HepG2 (cell line): ENCODE data around the gene DESI2. TPM values are rescaled to one million over a fixed set of nuclear protein-coding genes. Genes with fewer than 3 reads are reported as not detected.

Experiments used
- ATAC-seq: fragments of 200-7000 bp; cut with Tn5 transposase; 3 replicates; pipeline ENCODE4 v1.9.1; 2020; ENCODE audit warnings: mild to moderate bottlenecking, moderate library complexity
- BruUV-seq: library from RNA; stranded (reverse); fragments of 400-500 nt; replicated peaks from 2 replicates; lab custom pipeline; 2021; lab: Mats Ljungman, UMichigan
- CTCF ChIA-PET: fragments of 300-600 bp; formaldehyde crosslinking; extraction: SDS; loops from one replicate; lab custom pipeline; 2021; ENCODE audit warnings: low total read pairs, inconsistent platforms, low intra/inter-chr PET ratio; lab: Yijun Ruan, JAX
- POLR2A ChIA-PET: fragments of 350-600 bp; sonication (Branson Sonifier 250); formaldehyde crosslinking; loops from one replicate; lab custom pipeline; 2020; ENCODE audit warnings: antibody characterized with exemption, inconsistent platforms; lab: Yijun Ruan, JAX
- DNase-seq: peaks from one replicate; pipeline ENCODE4 v3.0.0-alpha.2; 2015; ENCODE audit warnings: low spot score
- FAIRE-seq: peaks from 3 replicates; lab custom pipeline; 2011; peaks lifted over from hg19 to GRCh38; lab: Jason Lieb, UNC
- H2AFZ ChIP-seq: one replicate; pipeline ENCODE4 v1.6.1; 2011; ENCODE audit warnings: low read length, inconsistent platforms
- H3K27ac ChIP-seq: fragments of 300-600 bp; 3 replicates; pipeline ENCODE4 v1.8.0; 2011; ENCODE audit warnings: mixed run types, mild to moderate bottlenecking, mixed read lengths, low read length, inconsistent platforms; ENCODE audit not compliant: insufficient read depth; ENCODE audit errors: extremely low read length
- H3K27me3 ChIP-seq, 2 experiments: fragments of 200-600 bp in 1 of 2; 2 replicates in 1 of 2; 3 replicates in 1 of 2; pipeline versions ENCODE4 v1.6.0 to v1.8.0; 2011; ENCODE audit warnings: low read length in 2 of 2, mild to moderate bottlenecking in 2 of 2, moderate library complexity in 2 of 2, inconsistent platforms in 1 of 2; ENCODE audit not compliant: insufficient read depth in 2 of 2, control insufficient read depth in 1 of 2
- H3K36me3 ChIP-seq, 2 experiments: fragments of 200-600 bp in 1 of 2; replicated peaks in 1 of 2; 2 replicates in 1 of 2; 3 replicates in 1 of 2; pipeline versions ENCODE4 v1.5.1 to v1.8.0; 2011; ENCODE audit warnings: low read length in 2 of 2, inconsistent platforms in 1 of 2; ENCODE audit not compliant: insufficient read depth in 2 of 2, control insufficient read depth in 1 of 2
- H3K4me1 ChIP-seq: 2 replicates; pipeline ENCODE4 v1.5.1; 2012; ENCODE audit warnings: low read length, inconsistent platforms; ENCODE audit not compliant: insufficient read depth
- H3K4me2 ChIP-seq: 2 replicates; pipeline ENCODE4 v1.6.0; 2011; ENCODE audit warnings: low read depth, low read length, inconsistent platforms
- H3K4me3 ChIP-seq, 3 experiments: fragments of 200-600 bp in 1 of 3; sonication (generic), shearing (Covaris generic) in 1 of 3; replicated peaks in 1 of 3; 2 replicates each; pipeline ENCODE4 v1.5.1; 2011 to 2016; ENCODE audit warnings: low read length in 3 of 3, inconsistent platforms in 2 of 3, low read depth in 2 of 3, mild to moderate bottlenecking in 2 of 3, control low read depth in 1 of 3, mixed read lengths in 1 of 3; ENCODE audit not compliant: insufficient read depth in 1 of 3
- H3K79me2 ChIP-seq: one replicate; pipeline ENCODE4 v1.6.1; 2011; ENCODE audit warnings: low read length, inconsistent platforms; ENCODE audit not compliant: insufficient read depth
- H3K9ac ChIP-seq: 2 replicates; pipeline ENCODE4 v1.6.0; 2011; ENCODE audit warnings: mild to moderate bottlenecking, low read depth, low read length, inconsistent platforms; ENCODE audit not compliant: insufficient read depth
- H3K9me3 ChIP-seq: 2 replicates; pipeline ENCODE4 v1.5.1; 2012; ENCODE audit warnings: mild to moderate bottlenecking, low read length
- H4K20me1 ChIP-seq: 2 replicates; pipeline ENCODE4 v1.6.0; 2011; ENCODE audit warnings: inconsistent platforms, mild to moderate bottlenecking, low read length, moderate library complexity; ENCODE audit not compliant: insufficient read depth
- EP300 ChIP-seq, 3 experiments: sonication (generic) in 1 of 3; formaldehyde crosslinking in 1 of 3; IDR thresholded peaks; 2 replicates each; pipeline versions ENCODE4 v1.5.1 to v1.6.1; 2011 to 2020; ENCODE audit warnings: low read depth in 2 of 3, low read length in 2 of 3, borderline replicate concordance in 1 of 3, improper control_type of control experiment in 1 of 3, mild to moderate bottlenecking in 1 of 3, missing genetic modification reagents in 1 of 3, moderate library complexity in 1 of 3
- FOXO1 ChIP-seq: sonication (generic); formaldehyde crosslinking; IDR thresholded peaks from 2 replicates; pipeline ENCODE4 v1.4.0; 2020; ENCODE audit warnings: missing genetic modification reagents
- MAZ ChIP-seq, 2 experiments: sonication (generic) in 1 of 2; formaldehyde crosslinking in 1 of 2; IDR thresholded peaks; 2 replicates each; pipeline versions ENCODE4 v1.5.0 to v1.6.1; 2012 to 2020; ENCODE audit warnings: low read depth in 2 of 2, mild to moderate bottlenecking in 2 of 2, borderline replicate concordance in 1 of 2, improper control_type of control experiment in 1 of 2, low read length in 1 of 2, missing genetic modification reagents in 1 of 2, moderate library complexity in 1 of 2
- RCOR2 ChIP-seq: IDR thresholded peaks from 2 replicates; pipeline ENCODE4 v1.6.1; 2016; ENCODE audit warnings: missing biosample characterization, missing genetic modification reagents
- ZNF143 ChIP-seq: sonication (generic); formaldehyde crosslinking; IDR thresholded peaks from 2 replicates; pipeline ENCODE4 v1.4.0; 2020; ENCODE audit warnings: missing genetic modification reagents
- ZNF570 ChIP-seq: sonication (generic); formaldehyde crosslinking; IDR thresholded peaks from 2 replicates; pipeline ENCODE4 v1.4.0; 2020; ENCODE audit warnings: mild to moderate bottlenecking, missing genetic modification reagents, borderline replicate concordance
- ZNF775 ChIP-seq: sonication (generic); formaldehyde crosslinking; IDR thresholded peaks from 2 replicates; pipeline ENCODE4 v1.4.0; 2020; ENCODE audit warnings: missing genetic modification reagents, mild to moderate bottlenecking, moderate library complexity, borderline replicate concordance
- ZNF777 ChIP-seq: sonication (generic); formaldehyde crosslinking; IDR thresholded peaks from 2 replicates; pipeline ENCODE4 v1.4.0; 2020; ENCODE audit warnings: missing genetic modification reagents
- ZSCAN31 ChIP-seq: sonication (generic); formaldehyde crosslinking; IDR thresholded peaks from 2 replicates; pipeline ENCODE4 v1.5.0; 2020; ENCODE audit warnings: low read depth, mild to moderate bottlenecking, missing genetic modification reagents
- ZSCAN5A ChIP-seq: sonication (generic); formaldehyde crosslinking; IDR thresholded peaks from 2 replicates; pipeline ENCODE4 v1.8.0; 2022; ENCODE audit warnings: mild to moderate bottlenecking, missing genetic modification reagents, borderline replicate concordance
- ZXDC ChIP-seq: sonication (generic); formaldehyde crosslinking; IDR thresholded peaks from 2 replicates; pipeline ENCODE4 v1.5.0; 2020; ENCODE audit warnings: mild to moderate bottlenecking, missing genetic modification reagents
- WGBS: methylation state at CpG from one replicate; pipeline ENCODE4 v1.1.6; 2017; ENCODE audit warnings: low lambda C conversion rate; 5-methylcytosine and 5-hydroxymethylcytosine counted together
- in situ Hi-C: cut with HindIII; loops from 2 replicates; pipeline ENCODE4 v1.10.0; 2017; ENCODE audit warnings: low pct_unique_long_range_greater_than_20kb; ENCODE audit not compliant: extremely low pct_ligation_motif_present
- intact Hi-C: fragments of 100-400 bp; cut with micrococcal nuclease; formaldehyde crosslinking; loops from one replicate; pipeline ENCODE4 v1.10.0; 2022; ENCODE audit not compliant: unreplicated experiment
- polyA plus RNA-seq, 8 experiments: library from polyadenylated mRNA; depleted of rRNA in 3 of 8; stranded (reverse) in 7 of 8; unstranded in 1 of 8; fragments of >200 nt; fragmentation: Illumina TruSeq in 4 of 8; extraction: Trizol in 4 of 8; gene quantifications; 2 replicates each; pipeline versions ENCODE4 v1.2.1 to v1.2.3, GENCODE V29; 2011 to 2016; ENCODE audit warnings: low read depth in 4 of 8, missing spikeins in 1 of 8, mixed read lengths in 1 of 8; ENCODE audit not compliant: insufficient read depth in 1 of 8
- total RNA-seq, 5 experiments: library from RNA; depleted of rRNA; stranded (reverse); fragments of >200 nt; fragmentation: Illumina TruSeq; extraction: Trizol; gene quantifications; 2 replicates each; pipeline ENCODE4 v1.2.3, GENCODE V29; 2016; ENCODE audit warnings: low read depth in 1 of 5
- TF ChIP-seq, protein P1 (sequence below): sonication (generic); formaldehyde crosslinking; IDR thresholded peaks from 2 replicates; pipeline ENCODE4 v1.5.0; 2020; ENCODE audit warnings: missing genetic modification reagents
- TF ChIP-seq, protein P2 (sequence below): sonication (generic); formaldehyde crosslinking; IDR thresholded peaks from 2 replicates; pipeline ENCODE4 v1.8.1; 2023; ENCODE audit warnings: missing genetic modification reagents, inconsistent platforms, borderline replicate concordance

DESI2 gene
- total and polyA plus RNA-seq, 2 of the 13 experiments (the other 11 are each of a cell fraction or from before 2014, with no cell fraction given): 23.1 to 42.2 TPM

DNA sequence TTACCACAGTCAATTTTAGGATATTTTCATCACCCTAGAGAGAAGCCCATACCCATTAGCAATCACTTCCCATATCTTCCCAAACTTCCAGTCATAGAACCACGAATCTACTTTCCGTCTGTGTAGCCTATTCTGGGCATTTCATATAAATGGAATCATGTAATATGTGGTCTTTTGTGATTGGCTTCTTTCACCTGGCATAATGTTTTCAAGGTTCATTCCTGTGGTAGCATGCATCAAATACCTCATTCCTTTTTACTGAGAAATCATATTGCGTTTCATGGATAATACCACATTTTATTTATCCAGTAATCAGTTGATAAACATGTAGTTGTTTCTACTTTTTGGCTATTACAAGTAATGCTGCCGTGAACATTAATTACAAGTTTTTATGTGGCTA, 21.5 kb downstream of the DESI2 start:
- no peaks in the 10 kb centered on the region for H3K27me3 ChIP-seq
- ATAC-seq (no peak), FAIRE-seq (no peak), DNase-seq (no peak)
- H3K27ac ChIP-seq: no peak overlapping the region
- H2AFZ ChIP-seq: no peak overlapping the region
- H4K20me1 ChIP-seq: no peaks in the 10 kb centered on the region
- no peaks in the 10 kb centered on the region for H3K4me1 ChIP-seq
- H3K4me2 ChIP-seq: no peak overlapping the region
- no peak for TF ChIP-seq ZNF777 (CRISPR knock-in tag)
- TF ChIP-seq FOXO1: no peak
- no peak for TF ChIP-seq MAZ (IDR thresholded peaks at IDR 0.05; ENCODE audit: borderline replicate concordance, low read depth, low read length)
- no peak for TF ChIP-seq MAZ (CRISPR knock-in tag; IDR thresholded peaks at IDR 0.05; ENCODE audit: low read depth)
- TF ChIP-seq ZNF570: no peak
- TF ChIP-seq, protein P1, sequence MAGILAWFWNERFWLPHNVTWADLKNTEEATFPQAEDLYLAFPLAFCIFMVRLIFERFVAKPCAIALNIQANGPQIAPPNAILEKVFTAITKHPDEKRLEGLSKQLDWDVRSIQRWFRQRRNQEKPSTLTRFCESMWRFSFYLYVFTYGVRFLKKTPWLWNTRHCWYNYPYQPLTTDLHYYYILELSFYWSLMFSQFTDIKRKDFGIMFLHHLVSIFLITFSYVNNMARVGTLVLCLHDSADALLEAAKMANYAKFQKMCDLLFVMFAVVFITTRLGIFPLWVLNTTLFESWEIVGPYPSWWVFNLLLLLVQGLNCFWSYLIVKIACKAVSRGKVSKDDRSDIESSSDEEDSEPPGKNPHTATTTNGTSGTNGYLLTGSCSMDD (CRISPR knock-in tag): no peak
- no peak for TF ChIP-seq RCOR2 (CRISPR knock-in tag)
- TF ChIP-seq ZXDC (CRISPR knock-in tag): no peak
- TF ChIP-seq, protein P2, sequence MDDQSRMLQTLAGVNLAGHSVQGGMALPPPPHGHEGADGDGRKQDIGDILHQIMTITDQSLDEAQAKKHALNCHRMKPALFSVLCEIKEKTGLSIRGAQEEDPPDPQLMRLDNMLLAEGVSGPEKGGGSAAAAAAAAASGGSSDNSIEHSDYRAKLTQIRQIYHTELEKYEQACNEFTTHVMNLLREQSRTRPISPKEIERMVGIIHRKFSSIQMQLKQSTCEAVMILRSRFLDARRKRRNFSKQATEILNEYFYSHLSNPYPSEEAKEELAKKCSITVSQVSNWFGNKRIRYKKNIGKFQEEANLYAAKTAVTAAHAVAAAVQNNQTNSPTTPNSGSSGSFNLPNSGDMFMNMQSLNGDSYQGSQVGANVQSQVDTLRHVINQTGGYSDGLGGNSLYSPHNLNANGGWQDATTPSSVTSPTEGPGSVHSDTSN: no peak
- no peak for TF ChIP-seq ZSCAN31 (CRISPR knock-in tag)
- TF ChIP-seq ZSCAN5A: no peak
- no peak for TF ChIP-seq EP300 (IDR thresholded peaks at IDR 0.05; ENCODE audit: low read depth in 2 of 2, low read length in 2 of 2)
- no peak for TF ChIP-seq EP300 (CRISPR knock-in tag; IDR thresholded peaks at IDR 0.05; ENCODE audit: borderline replicate concordance)
- no peak for TF ChIP-seq ZNF143 (CRISPR knock-in tag)
- no peak for TF ChIP-seq ZNF775 (CRISPR knock-in tag)
- H3K9ac ChIP-seq: no peak overlapping the region
- in situ Hi-C loops: no loop called here
- peaks cover 4 to 11% of the 10 kb centered on the region in 2 experiments; a peak in 2 of 5 replicates for H3K36me3 ChIP-seq
- no peak overlapping the region for H3K4me3 ChIP-seq
- H3K79me2 ChIP-seq: peaks cover 30% of the 10 kb centered on the region
- no TSS peak for BruUV-seq
- WGBS: 74% methylated on average over 4 of the region's 4 CpGs
- ChIA-PET CTCF (no interaction called here), POLR2A (no interaction called here)
- no peaks in the 10 kb centered on the region for H3K9me3 ChIP-seq
- intact Hi-C loops: no loop called here
